ENCODE data around the gene PPP2R3B. TPM values are rescaled to one million over a fixed set of nuclear protein-coding genes. Genes with fewer than 3 reads are reported as not detected.

The PPP2R3B gene
- total RNA-seq, 4 donors from 2014 or later: 9.7 to 15.2 (median 12.3) TPM

- TF ChIP-seq POLR2A (IDR thresholded peaks at IDR 0.05): no peak
- TF ChIP-seq, protein P1, sequence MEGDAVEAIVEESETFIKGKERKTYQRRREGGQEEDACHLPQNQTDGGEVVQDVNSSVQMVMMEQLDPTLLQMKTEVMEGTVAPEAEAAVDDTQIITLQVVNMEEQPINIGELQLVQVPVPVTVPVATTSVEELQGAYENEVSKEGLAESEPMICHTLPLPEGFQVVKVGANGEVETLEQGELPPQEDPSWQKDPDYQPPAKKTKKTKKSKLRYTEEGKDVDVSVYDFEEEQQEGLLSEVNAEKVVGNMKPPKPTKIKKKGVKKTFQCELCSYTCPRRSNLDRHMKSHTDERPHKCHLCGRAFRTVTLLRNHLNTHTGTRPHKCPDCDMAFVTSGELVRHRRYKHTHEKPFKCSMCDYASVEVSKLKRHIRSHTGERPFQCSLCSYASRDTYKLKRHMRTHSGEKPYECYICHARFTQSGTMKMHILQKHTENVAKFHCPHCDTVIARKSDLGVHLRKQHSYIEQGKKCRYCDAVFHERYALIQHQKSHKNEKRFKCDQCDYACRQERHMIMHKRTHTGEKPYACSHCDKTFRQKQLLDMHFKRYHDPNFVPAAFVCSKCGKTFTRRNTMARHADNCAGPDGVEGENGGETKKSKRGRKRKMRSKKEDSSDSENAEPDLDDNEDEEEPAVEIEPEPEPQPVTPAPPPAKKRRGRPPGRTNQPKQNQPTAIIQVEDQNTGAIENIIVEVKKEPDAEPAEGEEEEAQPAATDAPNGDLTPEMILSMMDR (IDR thresholded peaks at IDR 0.05): no peak
- Histone ChIP-seq H3K27me3 (no peaks in the 10 kb centered on the region), H3K36me3 (no peaks in the 10 kb centered on the region), H3K4me3 (replicated peaks in 1 of 3) (no peak overlapping the region), H3K27ac (no peak overlapping the region), H3K9me3 (no peaks in the 10 kb centered on the region), H3K4me1 (no peaks in the 10 kb centered on the region)
- intact Hi-C loops (cut with DNase I): no loop called here
- WGBS, 2 donors: 98 to 100% methylated on average over 21 to 29 of the region's 29 CpGs
- peak in 1 of 2 donors; percentile 1 for DNase-seq
Observed at GRCh38 chrX:291411-291901, 95.3 kb downstream of the PPP2R3B start.

DNA sequence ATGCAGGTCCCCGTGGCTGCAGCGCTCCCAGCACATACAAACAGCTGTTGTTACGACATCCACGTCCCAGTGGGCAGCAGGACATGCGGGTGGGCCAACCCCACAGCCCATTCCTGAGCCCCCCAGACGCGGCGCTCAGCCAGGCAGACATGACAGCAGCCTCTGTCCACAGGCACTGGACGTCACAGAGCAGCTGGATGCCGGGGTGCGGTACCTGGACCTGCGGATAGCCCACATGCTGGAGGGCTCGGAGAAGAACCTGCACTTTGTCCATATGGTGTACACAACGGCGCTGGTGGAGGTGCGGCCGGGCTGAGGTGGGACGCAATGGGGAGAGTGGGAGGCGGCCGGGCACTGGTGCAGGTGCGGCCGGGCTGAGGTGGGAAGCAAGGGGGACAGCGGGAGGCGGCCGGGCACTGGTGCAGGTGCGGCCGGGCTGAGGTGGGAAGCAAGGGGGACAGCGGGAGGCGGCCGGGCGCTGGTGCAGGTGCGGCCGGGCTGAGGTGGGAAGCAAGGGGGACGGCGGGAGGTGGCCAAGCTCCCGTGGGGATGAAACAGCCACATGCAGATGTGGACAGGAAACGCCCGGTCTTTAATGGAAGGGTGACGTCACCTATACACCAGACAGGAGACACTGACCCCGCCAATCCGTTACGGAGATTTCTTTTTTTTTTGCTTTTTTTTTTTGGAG lies 96.1 kb downstream of the PPP2R3B start:
- DNase-seq: peak in 1 of 2 donors; percentile 1
- Histone ChIP-seq H3K27ac (no peak overlapping the region), H3K4me3 (replicated peaks in 1 of 3) (no peak overlapping the region), H3K36me3 (no peaks in the 10 kb centered on the region), H3K9me3 (no peaks in the 10 kb centered on the region), H3K4me1 (no peaks in the 10 kb centered on the region), H3K27me3 (no peaks in the 10 kb centered on the region)
- TF ChIP-seq, protein P1 (IDR thresholded peaks at IDR 0.05): no peak
- no peak for TF ChIP-seq POLR2A (IDR thresholded peaks at IDR 0.05)
- intact Hi-C loops (cut with DNase I): no loop called here
- WGBS, 2 donors: 94 to 96% methylated on average over 34 to 38 of the region's 42 CpGs

DNA sequence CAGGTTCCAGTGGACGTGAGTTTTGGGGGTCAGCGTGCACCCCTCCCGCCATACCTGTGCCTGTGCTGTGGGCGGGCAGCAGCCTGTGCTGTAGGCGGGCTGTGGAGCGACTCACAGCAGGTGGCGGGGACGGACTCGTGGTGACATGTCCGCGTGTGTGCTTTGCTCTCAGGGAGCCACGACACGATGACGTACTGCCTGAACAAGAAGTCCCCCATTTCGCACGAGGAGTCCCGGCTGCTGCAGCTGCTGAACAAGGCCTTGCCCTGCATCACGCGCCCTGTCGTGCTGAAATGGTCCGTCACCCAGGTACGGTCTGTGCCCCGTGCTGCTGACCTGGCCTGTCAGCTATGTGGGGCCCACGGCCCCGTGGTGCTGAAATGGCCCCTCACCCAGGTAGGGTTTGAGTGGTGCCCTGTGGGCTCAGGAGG lies 98.1 kb downstream of the PPP2R3B start:
- H3K9me3 ChIP-seq: no peaks in the 10 kb centered on the region
- H3K27me3 ChIP-seq: no peaks in the 10 kb centered on the region
- no peaks in the 10 kb centered on the region for H3K4me1 ChIP-seq
- no peak overlapping the region for H3K27ac ChIP-seq
- intact Hi-C loops (cut with DNase I): no loop called here
- no peak for TF ChIP-seq POLR2A (IDR thresholded peaks at IDR 0.05)
- TF ChIP-seq, protein P1 (IDR thresholded peaks at IDR 0.05): no peak
- H3K4me3 ChIP-seq (replicated peaks in 1 of 3): no peak overlapping the region
- H3K36me3 ChIP-seq: no peaks in the 10 kb centered on the region
- WGBS, 2 donors: 83 to 94% methylated on average over 6 to 22 of the region's 25 CpGs
- no peak for DNase-seq

DNA sequence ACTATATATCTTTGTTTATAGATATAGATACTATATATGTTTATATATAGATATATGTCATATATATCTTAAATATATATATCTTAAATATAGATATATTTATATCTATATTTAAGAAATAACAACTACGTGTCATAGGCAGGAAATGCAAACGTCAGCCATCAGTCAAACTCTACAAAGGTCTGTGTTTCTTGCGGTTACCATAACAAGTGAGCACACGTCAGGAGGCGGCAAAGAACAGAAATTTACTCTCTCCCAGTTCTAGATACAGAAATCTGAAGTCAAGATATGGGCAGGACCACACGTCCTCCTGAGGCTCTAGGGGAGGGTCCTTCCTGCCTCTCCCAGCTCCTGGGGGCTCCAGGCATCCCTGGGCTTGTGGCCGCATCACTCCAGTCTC lies 99.0 kb downstream of the PPP2R3B start:
- Histone ChIP-seq H3K4me1 (no peaks in the 10 kb centered on the region), H3K36me3 (no peaks in the 10 kb centered on the region), H3K4me3 (replicated peaks in 1 of 3) (no peak overlapping the region), H3K27me3 (no peaks in the 10 kb centered on the region), H3K27ac (no peak overlapping the region), H3K9me3 (no peaks in the 10 kb centered on the region)
- no peak for DNase-seq
- WGBS, 2 donors: 91 to 93% methylated on average over 7 of the region's 7 CpGs
- no peak for TF ChIP-seq POLR2A (IDR thresholded peaks at IDR 0.05)
- TF ChIP-seq, protein P1 (IDR thresholded peaks at IDR 0.05): no peak
- intact Hi-C loops (cut with DNase I): no loop called here

DNA sequence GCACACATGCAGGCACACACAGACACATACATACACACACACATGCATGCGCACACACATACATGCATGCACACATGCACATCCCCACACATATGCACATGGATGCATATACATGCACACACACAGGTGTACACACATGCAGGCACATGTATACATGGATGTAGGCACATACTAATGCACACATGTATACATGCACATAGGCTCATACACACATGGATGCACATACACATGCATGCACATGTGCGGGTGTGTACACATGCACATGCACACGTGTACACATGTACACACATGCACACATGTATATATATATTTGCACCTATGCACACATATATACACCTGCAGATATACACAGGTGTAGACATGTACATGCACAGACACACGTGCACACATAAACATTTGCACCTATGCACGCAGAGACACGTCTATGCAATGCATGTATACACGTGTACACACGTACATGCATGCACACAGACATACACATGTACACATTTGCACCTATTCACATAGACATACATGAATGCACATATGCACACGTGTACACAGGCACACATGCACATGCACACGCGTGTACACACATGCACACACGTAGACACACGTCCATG lies 101.5 kb downstream of the PPP2R3B start:
- intact Hi-C loops (cut with DNase I): no loop called here
- DNase-seq: no peak
- no peak for TF ChIP-seq POLR2A (IDR thresholded peaks at IDR 0.05)
- TF ChIP-seq, protein P1 (IDR thresholded peaks at IDR 0.05): no peak
- 95% methylated on average over 13 of the region's 13 CpGs for whole genome bisulfite sequencing, 2 donors
- Histone ChIP-seq H3K27ac (no peak overlapping the region), H3K4me3 (replicated peaks in 1 of 3) (no peak overlapping the region), H3K27me3 (no peaks in the 10 kb centered on the region), H3K9me3 (no peaks in the 10 kb centered on the region), H3K36me3 (no peaks in the 10 kb centered on the region), H3K4me1 (peaks cover 0 to 7% of the 10 kb centered on the region in 2 donors)
